ENCODE results near the gene ANTKMT. TPM values are rescaled to one million over a fixed set of nuclear protein-coding genes. Genes with fewer than 3 reads are reported as not detected.

The ANTKMT gene
- total and polyA plus RNA-seq, 4 donors, result 13.1 to 33.0 (median 22.2) TPM

DNA sequence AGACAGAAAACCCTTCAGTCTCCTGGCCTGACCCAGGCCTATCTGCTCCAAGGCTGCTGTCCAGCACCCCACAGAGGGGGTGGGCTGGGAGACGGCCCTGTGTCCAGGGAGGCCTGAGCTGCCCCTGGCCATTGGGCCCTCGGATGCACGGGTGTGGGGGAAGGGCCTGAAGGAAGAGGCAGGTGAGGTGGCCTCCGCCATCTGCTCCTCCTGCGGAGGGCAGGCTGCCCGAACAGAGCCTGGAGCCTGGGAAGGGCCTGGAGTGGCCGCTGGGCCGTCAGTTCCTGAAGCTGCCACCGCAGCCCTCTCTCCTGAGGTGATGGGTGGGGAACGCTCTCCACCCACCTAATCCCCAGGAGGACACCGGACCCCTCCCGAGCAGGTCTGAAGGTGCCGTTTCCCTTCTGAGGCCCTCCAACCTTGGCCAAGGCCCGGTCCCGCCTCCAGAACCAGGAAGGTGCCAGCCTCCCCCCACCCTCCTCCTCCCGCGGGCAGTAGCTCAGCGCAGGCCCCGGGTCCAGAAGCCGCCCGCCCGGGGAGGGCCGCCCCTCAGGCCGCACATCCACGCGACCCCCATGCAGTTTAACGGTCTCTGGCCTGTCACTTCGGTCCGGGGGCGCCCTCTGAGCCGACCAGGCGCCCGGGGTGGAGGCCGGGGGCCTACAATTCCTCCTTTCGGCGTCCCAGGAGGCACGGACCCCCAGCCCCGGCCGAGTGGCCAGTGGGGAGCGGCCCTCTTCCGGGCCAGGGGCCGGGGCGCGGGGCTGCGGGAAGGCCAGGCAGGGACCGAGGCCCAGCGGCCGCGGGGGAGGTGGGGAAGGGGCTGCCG is 16.2 kb upstream of the ANTKMT start:
- Histone ChIP-seq H3K36me3 (ENCODE audit: control insufficient read depth in 1 of 2, insufficient read depth in 2 of 2, low read length in 1 of 2) (no peaks in the 10 kb centered on the region), H3K27me3 (ENCODE audit: control insufficient read depth in 1 of 2, insufficient read depth in 2 of 2, low read length in 1 of 2) (no peaks in the 10 kb centered on the region), H3K4me1 (ENCODE audit: control insufficient read depth in 1 of 2, insufficient read depth in 2 of 2, low read length in 2 of 2) (no peaks in the 10 kb centered on the region), H3K27ac (ENCODE audit: low read depth in 1 of 2, low read length in 2 of 2) (no peak overlapping the region), H3K4me3 (ENCODE audit: low read length in 2 of 2) (no peak overlapping the region), H3K9me3 (ENCODE audit: control insufficient read depth, low read length) (no peaks in the 10 kb centered on the region)
- intact Hi-C loops (cut with DNase I), result no loop called here
- ATAC-seq (ENCODE audit: low FRiP score) (no peak), DNase-seq (no peak)
- WGBS, 2 donors, result 9 to 10% methylated on average over 37 to 50 of the region's 50 CpGs

DNA sequence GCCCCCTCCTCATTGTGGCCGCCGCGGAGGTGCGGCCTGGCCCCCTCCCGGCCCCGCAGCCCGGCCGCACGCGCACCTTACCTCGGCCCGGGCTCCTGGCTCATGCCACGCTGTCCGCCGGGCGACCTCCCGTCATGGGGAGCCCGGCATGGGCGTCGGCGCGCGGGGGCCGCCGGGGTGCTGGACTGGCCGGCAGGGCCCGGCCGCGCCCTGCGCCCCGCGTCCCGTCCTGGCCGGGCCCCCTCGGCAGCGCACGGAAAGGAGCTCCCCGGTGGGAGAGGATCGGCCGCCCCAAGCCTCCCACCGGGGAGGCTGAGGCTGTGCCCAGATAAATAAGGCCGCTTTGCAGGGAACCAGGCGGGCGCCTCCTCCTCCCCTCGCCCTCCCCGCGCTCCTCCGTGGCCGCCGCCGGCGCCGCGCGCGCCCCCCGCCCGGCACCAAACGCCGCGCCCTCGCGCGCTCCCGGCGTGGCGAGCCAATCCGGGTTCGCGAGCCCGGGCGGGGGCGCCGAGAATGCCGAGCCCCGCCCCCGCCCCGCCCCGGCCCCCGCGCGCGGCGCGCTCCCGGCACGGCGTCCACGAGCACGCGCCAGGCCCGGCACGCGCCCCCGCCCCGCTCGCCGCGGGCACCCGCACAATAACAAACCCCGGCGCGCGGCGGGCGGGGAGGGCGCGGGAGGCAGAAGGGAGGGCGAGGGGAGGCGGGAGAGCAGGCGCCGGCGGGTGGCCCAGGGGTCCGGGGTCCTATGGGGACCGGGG is 15.3 kb upstream of the ANTKMT start, which contains the start of gene FBXL16:
FBXL16 (minus strand) TSS at position 371 of the 758 bp plus-strand sequence. CDS start 8,396 bp downstream, outside the sequence.
- Histone ChIP-seq H3K4me3 (ENCODE audit: low read length in 2 of 2) (no peak within 1 kb of the TSS), H3K27me3 (ENCODE audit: control insufficient read depth in 1 of 2, insufficient read depth in 2 of 2, low read length in 1 of 2) (no peaks in the 10 kb centered on the region)

DNA sequence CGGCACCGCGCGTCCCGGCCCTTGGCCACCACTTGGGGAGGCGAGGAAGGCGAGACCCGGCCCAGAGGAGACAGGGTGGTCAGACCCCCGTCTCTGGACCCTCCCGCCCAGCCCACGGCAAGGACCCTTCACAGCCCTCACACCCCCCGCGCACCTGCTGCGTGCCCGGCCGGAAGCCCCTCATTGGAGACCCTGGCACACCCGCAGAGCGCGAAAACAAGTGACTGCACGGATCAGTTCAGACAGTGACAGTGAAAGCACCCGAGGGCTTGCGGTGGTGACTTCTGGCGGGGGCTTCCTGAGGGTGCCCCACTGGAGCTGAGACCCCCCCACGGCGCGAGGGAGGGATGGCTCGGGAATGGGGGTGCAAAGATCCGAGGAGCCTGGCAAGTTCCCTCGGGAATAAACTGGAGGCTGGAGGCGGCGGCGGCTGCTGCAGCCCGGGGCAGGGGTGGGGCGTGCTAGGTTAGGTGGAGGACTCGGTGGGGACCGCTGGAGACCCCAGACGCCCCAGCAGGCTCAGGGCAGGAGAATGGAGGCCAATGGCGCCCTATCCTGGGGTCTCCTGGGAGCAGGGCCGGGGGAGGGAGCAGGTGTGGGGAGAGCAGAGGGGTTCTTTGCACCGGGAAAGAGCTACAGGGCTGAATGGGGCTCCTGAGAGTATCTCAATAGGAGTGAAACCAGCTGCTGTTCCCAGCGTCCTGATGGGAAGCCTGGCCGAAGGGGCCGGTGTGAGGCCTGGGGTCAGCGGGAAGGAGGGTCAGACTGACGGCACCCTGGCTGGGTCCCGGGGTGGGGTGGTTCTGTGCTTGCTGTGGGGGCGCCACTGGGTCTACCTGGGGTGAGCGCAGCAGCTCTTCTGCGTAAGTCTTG is 14.5 kb upstream of the ANTKMT start:
- Histone ChIP-seq H3K4me3 (ENCODE audit: low read length in 2 of 2) (no peak overlapping the region), H3K9me3 (ENCODE audit: control insufficient read depth, low read length) (no peaks in the 10 kb centered on the region), H3K4me1 (ENCODE audit: control insufficient read depth in 1 of 2, insufficient read depth in 2 of 2, low read length in 2 of 2) (no peaks in the 10 kb centered on the region), H3K27me3 (ENCODE audit: control insufficient read depth in 1 of 2, insufficient read depth in 2 of 2, low read length in 1 of 2) (no peaks in the 10 kb centered on the region), H3K36me3 (ENCODE audit: control insufficient read depth in 1 of 2, insufficient read depth in 2 of 2, low read length in 1 of 2) (no peaks in the 10 kb centered on the region), H3K27ac (ENCODE audit: low read depth in 1 of 2, low read length in 2 of 2) (no peak overlapping the region)
- DNase-seq (no peak), ATAC-seq (ENCODE audit: low FRiP score) (no peak)
- intact Hi-C loops (cut with DNase I), result no loop called here
- 3% methylated on average over 36 to 49 of the region's 49 CpGs for WGBS, 2 donors

More for the DNA sequence above, 15.3 kb upstream of the ANTKMT start, which contains the start of gene FBXL16:
- DNase-seq (no peak), ATAC-seq (ENCODE audit: low FRiP score) (no peak)
- Histone ChIP-seq H3K36me3 (ENCODE audit: control insufficient read depth in 1 of 2, insufficient read depth in 2 of 2, low read length in 1 of 2) (no peaks in the 10 kb centered on the region), H3K9me3 (ENCODE audit: control insufficient read depth, low read length) (no peaks in the 10 kb centered on the region), H3K4me1 (ENCODE audit: control insufficient read depth in 1 of 2, insufficient read depth in 2 of 2, low read length in 2 of 2) (no peaks in the 10 kb centered on the region), H3K27ac (ENCODE audit: low read depth in 1 of 2, low read length in 2 of 2) (no peak within 1 kb of the TSS)
- intact Hi-C loops (cut with DNase I), result no loop called here
- 0 to 1% methylated on average over 49 to 115 of the region's 115 CpGs for WGBS, 2 donors

DNA sequence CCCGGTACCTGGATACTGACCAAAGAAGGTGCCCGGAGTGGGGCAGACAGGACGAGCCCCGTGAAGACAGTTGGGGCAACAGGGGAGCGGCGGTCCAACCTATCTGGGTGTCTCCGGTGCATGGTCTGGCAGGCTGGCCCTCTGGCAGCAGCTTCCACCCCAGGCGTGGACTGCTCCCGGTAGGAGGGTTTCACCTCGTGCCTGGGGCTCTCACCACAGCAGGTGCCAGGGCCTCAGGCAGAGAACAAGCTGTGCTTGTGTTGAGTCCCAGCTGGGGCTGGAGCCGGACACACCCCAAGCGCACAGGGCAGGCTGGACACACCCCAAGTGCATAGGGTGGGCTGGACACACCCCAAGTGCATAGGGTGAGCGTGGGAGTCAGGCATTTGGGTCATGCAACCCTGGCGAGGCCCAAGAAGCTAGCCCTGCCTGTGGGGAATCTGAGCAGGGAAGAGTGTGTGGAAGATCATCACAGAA is 13.8 kb upstream of the ANTKMT start:
- no peaks in the 10 kb centered on the region for H3K27me3 ChIP-seq (ENCODE audit: control insufficient read depth in 1 of 2, insufficient read depth in 2 of 2, low read length in 1 of 2)
- ATAC-seq (ENCODE audit: low FRiP score) (no peak), DNase-seq (no peak)
- H3K27ac ChIP-seq (ENCODE audit: low read depth in 1 of 2, low read length in 2 of 2), result no peak overlapping the region
- WGBS, 2 donors, result 35 to 36% methylated on average over 13 to 14 of the region's 14 CpGs
- no peaks in the 10 kb centered on the region for H3K9me3 ChIP-seq (ENCODE audit: control insufficient read depth, low read length)
- H3K36me3 ChIP-seq (ENCODE audit: control insufficient read depth in 1 of 2, insufficient read depth in 2 of 2, low read length in 1 of 2), result no peaks in the 10 kb centered on the region
- no peak overlapping the region for H3K4me3 ChIP-seq (ENCODE audit: low read length in 2 of 2)
- H3K4me1 ChIP-seq (ENCODE audit: control insufficient read depth in 1 of 2, insufficient read depth in 2 of 2, low read length in 2 of 2), result no peaks in the 10 kb centered on the region
- intact Hi-C loops (cut with DNase I), result no loop called here

DNA sequence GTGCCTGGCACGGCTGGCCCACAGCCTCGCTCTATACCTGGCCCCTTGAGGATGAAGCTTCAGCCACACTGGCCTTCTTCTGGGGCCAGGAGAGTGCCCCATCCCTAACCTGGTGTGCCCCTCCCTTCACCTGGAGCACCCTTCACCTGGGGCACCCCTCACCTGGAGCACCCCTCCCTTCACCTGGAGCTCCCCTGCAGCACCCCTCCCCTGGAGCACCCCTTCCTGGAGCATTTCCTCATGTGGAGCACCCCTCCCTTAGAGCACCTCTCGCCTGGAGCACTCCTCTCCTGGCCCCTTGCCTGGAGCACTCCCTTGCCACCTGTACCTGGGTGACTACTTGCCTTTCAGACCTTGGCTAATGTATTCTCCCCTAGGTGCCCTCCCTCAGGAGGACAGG is 12.9 kb upstream of the ANTKMT start:
- H3K9me3 ChIP-seq (ENCODE audit: control insufficient read depth, low read length), result no peaks in the 10 kb centered on the region
- intact Hi-C loops (cut with DNase I), result no loop called here
- DNase-seq (no peak), ATAC-seq (ENCODE audit: low FRiP score) (no peak)
- WGBS, 2 donors, result 54 to 61% methylated on average over 3 of the region's 3 CpGs
- H3K4me3 ChIP-seq (ENCODE audit: low read length in 2 of 2), result no peak overlapping the region
- H3K27ac ChIP-seq (ENCODE audit: low read depth in 1 of 2, low read length in 2 of 2), result no peak overlapping the region
- H3K36me3 ChIP-seq (ENCODE audit: control insufficient read depth in 1 of 2, insufficient read depth in 2 of 2, low read length in 1 of 2), result no peaks in the 10 kb centered on the region
- no peaks in the 10 kb centered on the region for H3K4me1 ChIP-seq (ENCODE audit: control insufficient read depth in 1 of 2, insufficient read depth in 2 of 2, low read length in 2 of 2)
- no peaks in the 10 kb centered on the region for H3K27me3 ChIP-seq (ENCODE audit: control insufficient read depth in 1 of 2, insufficient read depth in 2 of 2, low read length in 1 of 2)

DNA sequence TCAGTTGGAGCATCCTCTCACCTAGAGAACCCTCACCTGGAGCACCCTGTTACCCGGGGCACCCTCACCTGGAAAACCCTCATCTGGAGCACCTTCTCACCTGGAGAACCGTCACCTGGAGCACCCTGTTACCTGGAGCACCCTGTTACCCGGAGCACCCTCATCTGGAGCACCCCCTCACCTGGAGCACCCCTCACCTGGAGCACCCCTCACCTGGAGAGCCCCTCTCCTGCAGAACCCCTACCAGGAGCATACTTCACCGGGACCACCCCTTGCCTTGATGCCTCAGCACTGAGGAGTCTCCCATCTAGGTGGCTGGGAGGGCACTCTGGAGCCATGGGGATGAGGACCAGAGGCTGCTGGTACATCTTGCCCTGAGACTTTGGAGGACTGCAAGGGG is 12.0 kb upstream of the ANTKMT start:
- H3K36me3 ChIP-seq (ENCODE audit: control insufficient read depth in 1 of 2, insufficient read depth in 2 of 2, low read length in 1 of 2), result no peaks in the 10 kb centered on the region
- WGBS, 2 donors, result 64 to 76% methylated on average over 4 of the region's 4 CpGs
- no peaks in the 10 kb centered on the region for H3K4me1 ChIP-seq (ENCODE audit: control insufficient read depth in 1 of 2, insufficient read depth in 2 of 2, low read length in 2 of 2)
- intact Hi-C loops (cut with DNase I), result no loop called here
- ATAC-seq (ENCODE audit: low FRiP score) (no peak), DNase-seq (no peak)
- H3K27ac ChIP-seq (ENCODE audit: low read depth in 1 of 2, low read length in 2 of 2), result no peak overlapping the region
- no peaks in the 10 kb centered on the region for H3K9me3 ChIP-seq (ENCODE audit: control insufficient read depth, low read length)
- H3K4me3 ChIP-seq (ENCODE audit: low read length in 2 of 2), result no peak overlapping the region
- no peaks in the 10 kb centered on the region for H3K27me3 ChIP-seq (ENCODE audit: control insufficient read depth in 1 of 2, insufficient read depth in 2 of 2, low read length in 1 of 2)

DNA sequence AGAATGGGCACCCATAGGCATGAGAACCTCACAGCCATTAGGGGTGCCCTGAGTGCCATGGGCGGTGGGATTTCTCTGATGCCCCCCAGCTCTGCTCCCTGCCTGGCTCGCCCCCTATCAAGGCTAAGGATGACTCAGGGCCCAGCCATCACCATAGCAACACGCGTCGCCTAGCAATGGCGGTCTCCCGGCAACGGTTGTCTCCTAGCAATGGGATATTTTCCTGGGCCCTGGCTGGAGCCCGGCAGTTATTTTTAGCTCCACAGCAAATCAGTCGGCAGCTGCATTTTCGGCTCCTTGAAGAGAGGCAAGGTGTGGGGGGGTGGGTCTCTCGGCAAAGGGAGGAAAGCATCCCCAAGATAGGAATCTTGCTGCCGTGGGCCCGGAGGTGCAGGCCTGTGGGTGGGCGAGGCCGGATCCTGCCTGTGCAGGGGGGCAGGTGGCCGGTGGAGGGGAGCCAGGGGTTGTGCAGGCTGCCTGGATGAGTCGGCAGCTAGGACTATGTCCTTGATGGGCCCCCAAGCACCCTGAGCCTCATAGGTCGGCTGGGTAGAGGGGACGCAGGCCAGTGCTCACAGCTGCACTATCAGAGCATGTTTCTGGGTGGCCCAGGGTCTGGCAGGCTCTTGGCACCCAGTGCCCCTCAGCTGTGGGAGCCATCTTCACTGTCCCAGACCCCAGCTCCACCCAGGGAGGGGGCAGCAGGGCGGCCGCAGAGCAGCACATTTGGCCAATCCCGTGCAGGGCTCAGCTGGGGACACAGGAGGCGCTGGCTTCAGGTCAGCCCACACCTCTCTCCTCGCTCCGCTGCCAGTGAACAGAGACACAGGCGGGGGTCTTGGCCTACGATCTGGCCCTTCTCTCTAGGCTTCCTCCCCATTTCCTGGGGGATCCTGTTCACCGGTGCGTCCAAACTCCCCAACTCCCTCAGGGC is 11.1 kb upstream of the ANTKMT start:
- no peaks in the 10 kb centered on the region for H3K4me1 ChIP-seq (ENCODE audit: control insufficient read depth in 1 of 2, insufficient read depth in 2 of 2, low read length in 2 of 2)
- DNase-seq (no peak), ATAC-seq (ENCODE audit: low FRiP score) (no peak)
- no peak overlapping the region for H3K27ac ChIP-seq (ENCODE audit: low read depth in 1 of 2, low read length in 2 of 2)
- H3K4me3 ChIP-seq (ENCODE audit: low read length in 2 of 2), result no peak overlapping the region
- WGBS, 2 donors, result 14 to 17% methylated on average over 30 of the region's 30 CpGs
- H3K27me3 ChIP-seq (ENCODE audit: control insufficient read depth in 1 of 2, insufficient read depth in 2 of 2, low read length in 1 of 2), result no peaks in the 10 kb centered on the region
- intact Hi-C loops (cut with DNase I), result loop anchor here (5.0 to 10.0 kb wide), 3 partner anchors 77 to 347 kb away; partner anchors contain the start of genes CHTF18 (in 1 of the 2), LMF1 (in 1 of the 2) and RPUSD1 (in 1 of the 2)
- no peaks in the 10 kb centered on the region for H3K36me3 ChIP-seq (ENCODE audit: control insufficient read depth in 1 of 2, insufficient read depth in 2 of 2, low read length in 1 of 2)
- no peaks in the 10 kb centered on the region for H3K9me3 ChIP-seq (ENCODE audit: control insufficient read depth, low read length)
